ENCODE data around the gene SLC22A23. TPM values are rescaled to one million over a fixed set of nuclear protein-coding genes. Genes with fewer than 3 reads are reported as not detected.

The SLC22A23 gene
- polyA plus RNA-seq, 6 donors from 2014 or later: 0.43 to 0.61 (median 0.52) TPM; not detected in 2

GRCh38 chr6:3447005-3447404 is 9.8 kb downstream of the SLC22A23 start:
- no peak for DNase-seq
- H3K4me1 Mint-ChIP-seq: peaks cover 0 to 3% (median 0%) of the 10 kb centered on the region in 3 donors
- no peak overlapping the region for H3K27ac Mint-ChIP-seq
- H3K36me3 Mint-ChIP-seq: peaks cover 0 to 7% of the 10 kb centered on the region in 2 donors
- no peak for ATAC-seq (ENCODE audit: low read depth in 2 of 2)
- H3K27me3 Mint-ChIP-seq: peaks cover 19 to 56% (median 43%) of the 10 kb centered on the region in 3 donors
- no peak overlapping the region for H3K4me3 Mint-ChIP-seq
- H3K9me3 Mint-ChIP-seq: peaks cover 0 to 3% (median 0%) of the 10 kb centered on the region in 7 donors

GRCh38 chr6:3446184-3446583 is 10.7 kb downstream of the SLC22A23 start:
- ATAC-seq (ENCODE audit: low read depth in 2 of 2) (no peak), DNase-seq (no peak)
- H3K36me3 Mint-ChIP-seq: peaks cover 0 to 7% of the 10 kb centered on the region in 2 donors
- H3K27me3 Mint-ChIP-seq: peaks cover 18 to 57% (median 42%) of the 10 kb centered on the region in 3 donors
- peaks cover 0 to 3% (median 0%) of the 10 kb centered on the region in 3 donors for H3K4me1 Mint-ChIP-seq
- no peak overlapping the region for H3K27ac Mint-ChIP-seq
- H3K4me3 Mint-ChIP-seq: peak overlapping the region in 1 of 8 donors; percentile 26
- H3K9me3 Mint-ChIP-seq: peaks cover 0 to 3% (median 0%) of the 10 kb centered on the region in 7 donors

GRCh38 chr6:3444276-3445088 is 12.4 kb downstream of the SLC22A23 start:
- Mint-ChIP-seq H3K9me3 (peaks cover 0 to 3% (median 0%) of the 10 kb centered on the region in 7 donors), H3K4me1 (no peaks in the 10 kb centered on the region), H3K4me3 (no peak overlapping the region), H3K27me3 (peaks cover 13 to 69% (median 54%) of the 10 kb centered on the region in 3 donors), H3K36me3 (peaks cover 0 to 7% of the 10 kb centered on the region in 2 donors), H3K27ac (no peak overlapping the region)
- ATAC-seq (ENCODE audit: low read depth in 2 of 2) (no peak), DNase-seq (no peak)

GRCh38 chr6:3443221-3443515 is 13.7 kb downstream of the SLC22A23 start:
- Mint-ChIP-seq H3K27me3 (peaks cover 9 to 64% (median 43%) of the 10 kb centered on the region in 3 donors), H3K36me3 (peaks cover 0 to 7% of the 10 kb centered on the region in 2 donors), H3K4me3 (no peak overlapping the region), H3K27ac (no peak overlapping the region), H3K9me3 (peaks cover 0 to 3% (median 0%) of the 10 kb centered on the region in 7 donors), H3K4me1 (no peaks in the 10 kb centered on the region)
- DNase-seq (no peak), ATAC-seq (ENCODE audit: low read depth in 2 of 2) (no peak)

DNA sequence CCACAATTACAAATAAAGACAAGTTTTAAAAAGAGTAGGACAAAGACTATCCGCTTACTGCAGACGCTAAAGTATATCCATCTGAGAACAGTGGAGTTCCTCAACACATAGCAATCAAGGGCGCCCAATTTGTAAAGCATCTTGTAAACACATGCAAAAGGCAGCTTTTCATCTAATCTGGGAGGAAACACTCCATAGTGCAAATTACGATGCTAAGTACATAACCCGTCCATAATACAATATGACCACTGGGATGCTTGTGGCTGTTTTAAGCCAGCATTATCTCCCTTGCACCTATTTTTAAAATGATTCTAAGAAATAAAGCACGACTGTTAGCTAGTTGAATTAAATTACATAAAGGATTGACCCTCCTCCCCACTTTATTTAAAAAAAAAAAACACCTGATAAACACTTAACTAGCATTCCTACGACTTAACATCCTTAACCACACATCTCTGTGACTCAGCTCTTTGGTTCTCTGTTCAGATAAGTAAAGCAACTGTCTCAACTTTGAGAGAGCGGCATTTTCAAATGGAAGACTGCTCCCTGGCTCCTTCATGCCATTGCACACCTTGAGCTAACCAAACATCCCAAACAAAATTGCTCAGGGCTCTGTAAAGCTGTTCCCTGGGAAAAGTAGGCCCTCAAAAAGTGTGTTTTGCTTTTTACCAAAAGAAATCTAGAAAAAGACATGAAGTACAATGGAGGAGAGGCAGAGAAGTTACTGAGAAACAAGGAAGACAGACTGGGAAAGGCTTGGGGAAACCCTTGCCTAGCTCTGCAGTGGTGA is 14.2 kb downstream of the SLC22A23 start:
- Mint-ChIP-seq H3K9me3 (peaks cover 0 to 3% (median 0%) of the 10 kb centered on the region in 7 donors), H3K27me3 (peaks cover 9 to 64% (median 43%) of the 10 kb centered on the region in 3 donors), H3K4me3 (no peak overlapping the region), H3K27ac (no peak overlapping the region), H3K4me1 (no peaks in the 10 kb centered on the region), H3K36me3 (peaks cover 0 to 7% of the 10 kb centered on the region in 2 donors)
- no peak for ATAC-seq (ENCODE audit: low read depth in 2 of 2)
- no peak for DNase-seq

- Mint-ChIP-seq H3K27me3 (peaks cover 3 to 60% (median 45%) of the 10 kb centered on the region in 3 donors), H3K4me1 (no peaks in the 10 kb centered on the region), H3K9me3 (peaks cover 0 to 4% (median 0%) of the 10 kb centered on the region in 7 donors), H3K4me3 (no peak overlapping the region), H3K27ac (no peak overlapping the region), H3K36me3 (no peaks in the 10 kb centered on the region)
- DNase-seq (no peak), ATAC-seq (ENCODE audit: low read depth in 2 of 2) (no peak)
Measured at GRCh38 chr6:3440911-3441310, 15.9 kb downstream of the SLC22A23 start.

DNA sequence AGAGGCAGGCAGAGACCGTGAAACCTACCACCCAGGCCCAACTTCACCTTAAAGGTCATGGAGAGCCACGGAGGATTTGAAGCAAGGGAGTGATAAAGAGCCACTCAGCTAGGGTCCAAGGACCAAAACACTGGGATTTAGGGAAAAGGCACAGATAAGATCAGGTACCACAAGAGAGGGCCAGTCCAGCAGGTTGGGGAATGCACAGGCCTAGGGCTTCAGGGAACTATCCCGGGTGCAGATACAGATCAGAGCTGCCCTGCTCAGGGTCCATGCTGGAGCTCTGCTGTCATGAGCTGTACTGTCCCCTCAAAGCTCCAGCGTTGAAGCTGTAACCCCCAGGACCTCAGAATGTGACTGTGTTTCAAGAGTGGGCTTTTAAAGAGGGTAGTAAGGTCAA is 16.9 kb downstream of the SLC22A23 start:
- Mint-ChIP-seq H3K9me3 (peaks cover 0 to 4% (median 0%) of the 10 kb centered on the region in 7 donors), H3K36me3 (no peaks in the 10 kb centered on the region), H3K27me3 (peaks cover 3 to 60% (median 48%) of the 10 kb centered on the region in 3 donors), H3K4me3 (no peak overlapping the region), H3K4me1 (peaks cover 0 to 2% (median 0%) of the 10 kb centered on the region in 3 donors), H3K27ac (no peak overlapping the region)
- ATAC-seq (ENCODE audit: low read depth in 2 of 2): no peak
- DNase-seq: no peak

DNA sequence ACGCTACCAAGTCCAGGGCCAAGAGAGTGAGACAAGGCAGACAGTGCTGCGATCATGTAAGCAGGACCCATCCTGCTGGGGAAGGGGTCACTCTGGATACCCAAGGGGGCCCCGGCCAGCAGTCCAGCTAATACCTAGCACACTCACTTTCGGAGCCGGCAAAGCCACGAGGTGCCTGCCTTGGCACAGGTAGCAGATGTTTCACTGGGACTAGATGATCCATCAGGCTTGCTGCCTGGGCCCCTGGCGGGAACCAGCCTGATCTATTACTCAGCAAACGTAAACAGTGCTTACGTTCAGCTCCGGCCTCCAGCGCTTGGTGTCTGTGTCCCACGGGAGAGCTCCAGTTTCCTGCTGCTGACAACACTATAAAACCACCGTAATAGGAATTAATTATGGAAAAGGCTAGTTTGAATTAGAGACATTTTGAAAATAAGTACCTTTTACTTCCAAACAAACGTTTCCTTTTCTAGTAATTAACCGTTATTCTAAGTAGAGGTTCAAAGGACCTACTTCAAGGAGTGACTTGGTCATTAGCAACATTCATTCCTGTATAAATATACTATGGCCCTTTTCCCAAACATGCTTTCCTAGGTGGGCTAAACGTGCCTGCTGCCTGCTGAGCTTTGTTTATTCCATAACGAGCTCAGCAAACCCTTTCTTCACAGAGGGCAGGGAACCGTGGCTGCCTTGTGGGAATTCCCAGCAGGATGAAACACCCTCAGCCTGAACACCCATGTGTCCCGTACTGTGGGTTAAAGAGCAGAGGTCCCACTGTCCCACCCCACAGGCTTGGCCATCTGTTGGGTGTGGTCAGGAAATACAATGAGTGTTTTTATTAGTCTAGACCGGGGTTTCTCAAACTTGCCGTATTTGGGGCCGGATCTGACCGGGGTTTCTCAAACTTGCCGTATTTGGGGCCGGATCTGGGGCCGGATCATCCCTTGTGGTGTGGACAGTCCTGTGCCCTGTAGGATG is 18.4 kb downstream of the SLC22A23 start:
- peaks cover 0 to 3% (median 2%) of the 10 kb centered on the region in 3 donors for H3K4me1 Mint-ChIP-seq
- H3K36me3 Mint-ChIP-seq: no peaks in the 10 kb centered on the region
- H3K27ac Mint-ChIP-seq: peak overlapping the region in 2 of 6 donors; percentile 68 to 76
- H3K27me3 Mint-ChIP-seq: peaks cover 3 to 50% (median 48%) of the 10 kb centered on the region in 3 donors
- ATAC-seq (ENCODE audit: low read depth in 2 of 2): no peak
- no peak overlapping the region for H3K4me3 Mint-ChIP-seq
- no peak for DNase-seq
- peaks cover 0 to 4% (median 0%) of the 10 kb centered on the region in 7 donors for H3K9me3 Mint-ChIP-seq

DNA sequence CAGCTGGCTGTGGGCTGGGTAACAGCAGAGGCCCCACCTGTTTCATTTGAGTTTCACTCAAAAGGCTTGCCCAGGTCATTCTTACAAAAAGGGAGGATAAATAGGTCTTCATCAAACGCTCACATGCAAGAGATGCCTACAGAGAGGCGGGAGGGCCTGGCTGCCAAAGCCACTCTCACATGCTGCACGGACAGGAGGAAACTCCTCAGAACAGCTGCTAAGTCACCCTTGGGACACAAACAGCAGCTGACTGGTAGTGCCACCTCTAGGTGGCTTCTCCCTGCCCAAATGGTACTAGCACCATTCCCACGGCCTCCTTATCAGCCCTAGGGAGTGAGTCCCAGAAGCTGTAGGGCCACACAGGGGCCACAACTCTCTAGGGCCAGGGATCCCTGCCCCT is 23.8 kb downstream of the SLC22A23 start:
- peaks cover 4 to 45% (median 38%) of the 10 kb centered on the region in 3 donors for H3K27me3 Mint-ChIP-seq
- peaks cover 0 to 5% (median 2%) of the 10 kb centered on the region in 3 donors for H3K4me1 Mint-ChIP-seq
- peaks cover 0 to 4% (median 0%) of the 10 kb centered on the region in 7 donors for H3K9me3 Mint-ChIP-seq
- no peak overlapping the region for H3K27ac Mint-ChIP-seq
- ATAC-seq (ENCODE audit: low read depth in 2 of 2) (no peak), DNase-seq (no peak)
- H3K36me3 Mint-ChIP-seq: no peaks in the 10 kb centered on the region
- no peak overlapping the region for H3K4me3 Mint-ChIP-seq

DNA sequence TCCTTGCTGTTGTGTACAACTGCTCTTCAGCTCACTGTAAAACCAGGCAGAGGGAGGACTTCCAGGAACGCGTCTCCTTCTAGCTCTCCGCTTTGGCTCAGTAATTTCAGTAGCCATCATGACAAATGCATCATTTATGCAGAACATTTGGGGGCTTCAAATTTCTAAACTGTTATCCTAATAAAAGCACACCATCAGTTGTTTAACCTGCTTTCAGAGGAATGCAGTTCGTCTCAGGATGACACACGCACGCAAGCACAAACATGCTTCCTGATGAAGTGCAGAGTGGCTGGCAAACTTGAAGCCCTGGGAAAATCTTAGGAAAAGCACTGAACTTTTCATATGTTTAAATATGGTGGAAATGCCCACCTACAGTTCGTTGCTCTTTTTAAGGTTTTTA is 24.4 kb downstream of the SLC22A23 start:
- no peak for ATAC-seq (ENCODE audit: low read depth in 2 of 2)
- Mint-ChIP-seq H3K9me3 (peaks cover 0 to 4% (median 0%) of the 10 kb centered on the region in 7 donors), H3K27me3 (peaks cover 4 to 50% (median 44%) of the 10 kb centered on the region in 3 donors), H3K4me3 (no peak overlapping the region), H3K36me3 (no peaks in the 10 kb centered on the region), H3K4me1 (peaks cover 0 to 5% (median 2%) of the 10 kb centered on the region in 3 donors), H3K27ac (no peak overlapping the region)
- DNase-seq: no peak

GRCh38 chr6:3431994-3432393 is 24.9 kb downstream of the SLC22A23 start:
- peaks cover 0 to 4% (median 0%) of the 10 kb centered on the region in 7 donors for H3K9me3 Mint-ChIP-seq
- DNase-seq (no peak), ATAC-seq (ENCODE audit: low read depth in 2 of 2) (no peak)
- H3K4me3 Mint-ChIP-seq: no peak overlapping the region
- H3K4me1 Mint-ChIP-seq: peaks cover 0 to 5% (median 2%) of the 10 kb centered on the region in 3 donors
- H3K36me3 Mint-ChIP-seq: no peaks in the 10 kb centered on the region
- peaks cover 4 to 54% (median 47%) of the 10 kb centered on the region in 3 donors for H3K27me3 Mint-ChIP-seq
- no peak overlapping the region for H3K27ac Mint-ChIP-seq

- H3K27ac Mint-ChIP-seq: no peak overlapping the region
- DNase-seq: no peak
- H3K4me1 Mint-ChIP-seq: peaks cover 0 to 5% (median 0%) of the 10 kb centered on the region in 3 donors
- H3K36me3 Mint-ChIP-seq: no peaks in the 10 kb centered on the region
- no peak for ATAC-seq (ENCODE audit: low read depth in 2 of 2)
- no peak overlapping the region for H3K4me3 Mint-ChIP-seq
- H3K27me3 Mint-ChIP-seq: peaks cover 9 to 46% (median 44%) of the 10 kb centered on the region in 3 donors
- H3K9me3 Mint-ChIP-seq: no peaks in the 10 kb centered on the region
Measured at GRCh38 chr6:3429211-3429610, 27.6 kb downstream of the SLC22A23 start.

Measured in naive B cell (primary cell).